ENCODE measurements around the gene CDK17.

Gene CDK17

GRCh38 chr12:96354844-96355534, 45.2 kb downstream of the CDK17 start:
- Histone ChIP-seq H3K4me3 (ENCODE audit: low read depth, low read length) (no peak overlapping the region), H3K27me3 (ENCODE audit: control insufficient read depth, insufficient read depth, low read length) (no peaks in the 10 kb centered on the region), H3K4me1 (peaks cover 5% of the 10 kb centered on the region), H2AFZ (no peak overlapping the region), H3K36me3 (ENCODE audit: control insufficient read depth, insufficient read depth, low read length) (no peaks in the 10 kb centered on the region), H3K9ac (no peak overlapping the region), H3K79me2 (peaks cover 18% of the 10 kb centered on the region), H3K4me2 (ENCODE audit: low read length) (no peak overlapping the region), H3K9me3 (ENCODE audit: control insufficient read depth, low read length) (no peaks in the 10 kb centered on the region), H3K27ac (no peak overlapping the region)
- no peak for TF ChIP-seq CTCF (IDR thresholded peaks at IDR 0.05)

DNA sequence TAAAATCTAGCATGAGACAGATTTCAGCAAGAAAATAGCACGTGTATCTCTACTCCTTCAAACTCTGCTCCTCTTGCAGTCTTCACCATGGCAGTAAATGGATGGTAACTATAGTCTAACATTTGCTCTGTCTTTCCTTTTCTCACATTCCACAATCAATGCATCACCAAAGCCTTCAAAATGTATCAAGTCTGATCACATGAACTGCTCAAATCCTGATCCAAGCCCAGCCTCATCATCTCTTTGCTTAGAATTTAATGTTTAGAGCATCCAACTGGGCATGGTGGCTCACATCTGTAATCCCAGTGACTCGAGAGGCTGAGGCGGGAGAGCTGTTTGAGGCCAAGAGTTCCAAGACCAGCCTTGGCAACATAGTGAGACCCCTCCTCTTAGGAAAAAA, 45.9 kb downstream of the CDK17 start:
- Histone ChIP-seq H3K4me1 (peaks cover 5% of the 10 kb centered on the region), H3K27ac (no peak overlapping the region), H3K9ac (no peak overlapping the region)

DNA sequence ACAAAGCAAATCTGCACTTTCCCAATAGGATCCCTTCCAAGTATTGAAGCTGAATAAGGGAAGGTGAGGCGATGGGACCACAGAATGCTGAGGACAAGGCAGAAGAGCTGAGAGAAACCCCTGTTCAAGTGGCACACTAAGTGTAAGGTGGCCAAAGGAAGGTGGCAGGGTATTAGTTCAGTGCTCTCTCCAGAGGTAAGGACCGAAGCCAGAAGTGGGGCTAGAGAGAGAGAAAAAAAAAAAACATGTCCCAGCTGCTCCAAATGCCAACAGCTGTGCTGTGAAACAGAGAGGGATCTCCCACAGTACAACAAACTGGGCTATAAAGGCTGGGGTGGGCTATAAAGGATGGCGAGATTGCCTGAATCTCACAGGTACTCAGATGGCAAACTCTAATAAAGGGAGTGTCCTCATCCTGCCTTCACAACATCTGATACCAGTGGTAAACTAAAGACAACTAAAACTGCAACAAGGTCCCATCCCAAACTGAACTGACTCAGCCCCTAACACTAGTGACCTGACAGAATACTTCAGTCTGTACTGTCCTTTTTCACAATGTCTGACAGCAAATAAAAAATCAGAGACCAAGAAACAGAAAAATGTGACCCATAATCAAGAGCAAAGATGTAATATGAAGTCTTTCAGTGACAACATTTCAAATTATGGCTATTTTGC, 47.9 kb downstream of the CDK17 start:
- H3K27ac ChIP-seq, result no peak overlapping the region
- peaks cover 12% of the 10 kb centered on the region for H3K79me2 ChIP-seq
- no peak overlapping the region for H3K4me3 ChIP-seq (ENCODE audit: low read depth, low read length)
- H3K4me1 ChIP-seq, result peaks cover 5% of the 10 kb centered on the region
- H3K36me3 ChIP-seq (ENCODE audit: control insufficient read depth, insufficient read depth, low read length), result no peaks in the 10 kb centered on the region
- H3K9ac ChIP-seq, result no peak overlapping the region
- TF ChIP-seq CTCF (IDR thresholded peaks at IDR 0.05), result no peak
- no peaks in the 10 kb centered on the region for H3K9me3 ChIP-seq (ENCODE audit: control insufficient read depth, low read length)
- H3K27me3 ChIP-seq (ENCODE audit: control insufficient read depth, insufficient read depth, low read length), result no peaks in the 10 kb centered on the region
- H3K4me2 ChIP-seq (ENCODE audit: low read length), result no peak overlapping the region
- no peak overlapping the region for H2AFZ ChIP-seq

More for the DNA sequence above, 45.9 kb downstream of the CDK17 start:
- Histone ChIP-seq H3K4me3 (ENCODE audit: low read depth, low read length) (no peak overlapping the region), H3K36me3 (ENCODE audit: control insufficient read depth, insufficient read depth, low read length) (no peaks in the 10 kb centered on the region), H3K27me3 (ENCODE audit: control insufficient read depth, insufficient read depth, low read length) (no peaks in the 10 kb centered on the region), H3K4me2 (ENCODE audit: low read length) (no peak overlapping the region), H3K9me3 (ENCODE audit: control insufficient read depth, low read length) (no peaks in the 10 kb centered on the region), H3K79me2 (peaks cover 16% of the 10 kb centered on the region), H2AFZ (no peak overlapping the region)
- no peak for TF ChIP-seq CTCF (IDR thresholded peaks at IDR 0.05)

DNA sequence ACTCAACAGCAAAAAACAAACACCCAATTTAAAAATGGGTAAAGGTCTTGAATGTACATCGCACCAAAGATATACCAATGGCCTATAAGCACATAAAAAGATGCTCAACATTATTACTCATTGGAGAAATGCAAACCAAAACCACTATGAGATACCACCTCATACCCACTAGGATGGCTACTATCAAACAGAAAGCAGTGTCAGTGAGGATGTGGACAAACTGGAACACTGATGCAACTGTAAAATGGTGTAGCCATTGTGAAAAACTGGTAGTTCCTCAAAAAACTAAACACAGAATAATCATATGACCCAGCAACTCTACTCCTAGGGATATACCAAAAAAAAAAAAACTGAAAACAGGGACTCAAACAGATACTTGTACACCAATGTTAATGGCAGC, 49.3 kb downstream of the CDK17 start:
- Histone ChIP-seq H3K4me2 (ENCODE audit: low read length) (no peak overlapping the region), H3K79me2 (peaks cover 14% of the 10 kb centered on the region), H3K27ac (no peak overlapping the region), H3K9ac (no peak overlapping the region), H3K27me3 (ENCODE audit: control insufficient read depth, insufficient read depth, low read length) (no peaks in the 10 kb centered on the region), H3K4me3 (ENCODE audit: low read depth, low read length) (no peak overlapping the region), H3K4me1 (peaks cover 5% of the 10 kb centered on the region), H3K9me3 (ENCODE audit: control insufficient read depth, low read length) (no peaks in the 10 kb centered on the region), H3K36me3 (ENCODE audit: control insufficient read depth, insufficient read depth, low read length) (no peaks in the 10 kb centered on the region), H2AFZ (no peak overlapping the region)
- no peak for TF ChIP-seq CTCF (IDR thresholded peaks at IDR 0.05)
